ENCODE data around the gene DENND2D. TPM values are rescaled to one million over a fixed set of nuclear protein-coding genes. Genes with fewer than 3 reads are reported as not detected.
"Not testable (repeated sequence)": the region's sequence is repeated elsewhere in the genome, so short reads cannot be mapped to it uniquely, and the experiment has no call there.

The DENND2D gene
- total and polyA plus RNA-seq, 9 of the 15 experiments (the other 6 are each of a cell fraction or from before 2014, with no cell fraction given) = 0.08 to 0.44 (median 0.13) TPM; not detected in 6

- H3K27me3 ChIP-seq (ENCODE audit: control insufficient read depth in 2 of 2, insufficient read depth in 2 of 2, low read length in 2 of 2) = peaks cover 0 to 10% of the 10 kb centered on the region in 2 experiments; a peak in 1 of 5 replicates
- peaks cover 0 to 10% of the 10 kb centered on the region in 2 experiments; a peak in 3 of 5 replicates for H3K4me1 ChIP-seq (replicated peaks in 1 of 2; ENCODE audit: control insufficient read depth in 2 of 2, insufficient read depth in 2 of 2, low read length in 2 of 2)
- H3K9ac ChIP-seq (ENCODE audit: insufficient read depth in 1 of 2, low read depth in 2 of 2, low read length in 2 of 2) = no peak overlapping the region
- no peaks in the 10 kb centered on the region for H4K20me1 ChIP-seq (replicated peaks; ENCODE audit: control insufficient read depth, insufficient read depth, low read length)
- H3K4me2 ChIP-seq (ENCODE audit: insufficient read depth, low read length) = no peak overlapping the region
- FAIRE-seq = no peak
- no peak for DNase-seq (ENCODE audit: extremely low read depth in 1 of 4, low spot score in 3 of 4)
- H3K79me2 ChIP-seq (ENCODE audit: control insufficient read depth, insufficient read depth, low read length) = no peaks in the 10 kb centered on the region
- H3K9me3 ChIP-seq (replicated peaks; ENCODE audit: control insufficient read depth, insufficient read depth, low read depth, low read length) = no peaks in the 10 kb centered on the region
- H3K27ac ChIP-seq (ENCODE audit: extremely low read depth, low read depth, low read length) = no peak overlapping the region
- 6% methylated on average over 5 of the region's 5 CpGs for WGBS (ENCODE audit: insufficient coverage, low coverage, missing lambda C conversion rate)
- H3K9me1 ChIP-seq (ENCODE audit: control insufficient read depth, insufficient read depth, low read length) = no peaks in the 10 kb centered on the region
- no TSS peak for BruUV-seq (replicated peaks)
- ATAC-seq = no peak
- CTCF ChIA-PET (ENCODE audit: low intra/inter-chr PET ratio) = interaction anchor here (0.7 kb wide), 1 partner anchor 359 kb away, joined by 5 read pairs; no protein-coding TSS in a partner anchor
- no peak overlapping the region for H3K4me3 ChIP-seq
- no peak overlapping the region; the same call in 1 of the 2 replicates for H2AFZ ChIP-seq (ENCODE audit: low read depth, low read length)
- no peaks in the 10 kb centered on the region for H3K36me3 ChIP-seq (ENCODE audit: control insufficient read depth, insufficient read depth, low read length)
- POLR2A ChIA-PET = no interaction called here
- intact Hi-C loops (cut with micrococcal nuclease) = loop anchor here (10.0 kb wide), 1 partner anchor 448 kb away; no protein-coding TSS in a partner anchor
- in situ Hi-C loops (cut with MboI) = no loop called here
- 0 out of 2 replicates have a peak, but pooled peaks have one; percentile 9 for TF ChIP-seq PTTG1 (tag; IDR thresholded peaks at IDR 0.05; ENCODE audit: low read depth)
- no peak for TF ChIP-seq SLC30A9 (CRISPR knock-in tag; IDR thresholded peaks at IDR 0.05)
Observed at GRCh38 chr1:111216751-111217150, 16.3 kb upstream of the DENND2D start.

- FAIRE-seq; H3K79me2 ChIP-seq (ENCODE audit: control insufficient read depth, insufficient read depth, low read length); CTCF ChIA-PET (ENCODE audit: low intra/inter-chr PET ratio); H3K4me3 ChIP-seq; H2AFZ ChIP-seq (ENCODE audit: low read depth, low read length); H3K27me3 ChIP-seq (ENCODE audit: control insufficient read depth in 2 of 2, insufficient read depth in 2 of 2, low read length in 2 of 2); in situ Hi-C loops (cut with MboI); H3K27ac ChIP-seq (ENCODE audit: extremely low read depth, low read depth, low read length); DNase-seq (ENCODE audit: extremely low read depth in 1 of 4, low spot score in 3 of 4); H3K9ac ChIP-seq (ENCODE audit: insufficient read depth in 1 of 2, low read depth in 2 of 2, low read length in 2 of 2); H3K36me3 ChIP-seq (ENCODE audit: control insufficient read depth, insufficient read depth, low read length); H3K9me3 ChIP-seq (replicated peaks; ENCODE audit: control insufficient read depth, insufficient read depth, low read depth, low read length); H3K9me1 ChIP-seq (ENCODE audit: control insufficient read depth, insufficient read depth, low read length); H3K4me2 ChIP-seq (ENCODE audit: insufficient read depth, low read length); BruUV-seq (replicated peaks); H3K4me1 ChIP-seq (replicated peaks in 1 of 2; ENCODE audit: control insufficient read depth in 2 of 2, insufficient read depth in 2 of 2, low read length in 2 of 2); H4K20me1 ChIP-seq (replicated peaks; ENCODE audit: control insufficient read depth, insufficient read depth, low read length); ATAC-seq: not testable (repeated sequence)
- intact Hi-C loops (cut with micrococcal nuclease) = loop anchor here (10.0 kb wide), 1 partner anchor 450 kb away; no protein-coding TSS in a partner anchor
- POLR2A ChIA-PET = interaction anchor here (1.1 kb wide), 1 partner anchor 8 kb away, joined by 3 read pairs; no protein-coding TSS in a partner anchor
- WGBS (ENCODE audit: insufficient coverage, low coverage, missing lambda C conversion rate) = 0% methylated on average over 2 of the region's 2 CpGs
Observed at GRCh38 chr1:111215285-111215684, 14.8 kb upstream of the DENND2D start.

All from K562 (cell line).